HUES64 (cell line): ENCODE measurements around the gene GRB7.
"Not testable (repeated sequence)": the region's sequence is repeated elsewhere in the genome, so short reads cannot be mapped to it uniquely, and the experiment has no call there.

Experiments used
- H3K27ac ChIP-seq: 2 replicates; pipeline ENCODE4 v1.7.0; 2013; ENCODE audit warnings: low read depth, low read length, inconsistent platforms
- H3K27me3 ChIP-seq: 2 replicates; pipeline ENCODE4 v1.6.1; 2013; ENCODE audit warnings: mild to moderate bottlenecking, low read length; ENCODE audit not compliant: insufficient read depth
- H3K36me3 ChIP-seq: 2 replicates; pipeline ENCODE4 v1.6.1; 2013; ENCODE audit warnings: mild to moderate bottlenecking, low read length; ENCODE audit not compliant: insufficient read depth
- H3K4me1 ChIP-seq: 2 replicates; pipeline ENCODE4 v1.6.1; 2013; ENCODE audit warnings: mild to moderate bottlenecking, low read length, moderate library complexity; ENCODE audit not compliant: insufficient read depth
- H3K4me3 ChIP-seq: 2 replicates; pipeline ENCODE4 v1.5.1; 2013; ENCODE audit warnings: mild to moderate bottlenecking, low read length, moderate library complexity
- H3K9ac ChIP-seq: 2 replicates; pipeline ENCODE4 v1.6.1; 2013; ENCODE audit warnings: mild to moderate bottlenecking, low read depth, low read length
- H3K9me3 ChIP-seq: 2 replicates; pipeline ENCODE4 v1.6.1; 2013; ENCODE audit warnings: low read depth, low read length; ENCODE audit not compliant: insufficient read depth
- WGBS: fragments of 150-250, 120-280 bp; methylation state at CpG from one replicate; pipeline ENCODE4 v1.1.7; 2013; ENCODE audit warnings: missing lambda C conversion rate; 5-methylcytosine and 5-hydroxymethylcytosine counted together

GRB7 gene

DNA sequence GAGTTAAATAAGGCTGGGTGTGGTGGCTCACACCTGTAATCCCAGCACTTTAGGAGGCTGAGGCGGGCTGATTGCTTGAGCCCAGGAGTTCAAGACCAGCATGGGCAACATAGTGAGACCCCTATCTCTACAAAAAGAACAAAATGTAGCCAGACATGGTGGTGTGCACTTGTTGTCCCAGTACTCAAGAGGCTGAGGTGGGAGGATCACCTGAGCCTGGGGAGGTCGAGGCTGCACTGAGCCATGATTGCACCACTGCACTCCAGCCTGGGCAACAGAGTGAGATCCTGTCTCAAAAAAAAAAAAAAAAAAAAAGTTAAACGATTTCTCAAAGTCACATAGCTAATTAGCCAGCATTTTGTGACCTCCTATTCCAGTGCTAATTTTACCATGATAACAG lies 26.4 kb downstream of the GRB7 start:
- not testable (repeated sequence) for H3K9ac ChIP-seq, H3K27ac ChIP-seq
- 78% methylated on average over 2 of the region's 3 CpGs for WGBS

DNA sequence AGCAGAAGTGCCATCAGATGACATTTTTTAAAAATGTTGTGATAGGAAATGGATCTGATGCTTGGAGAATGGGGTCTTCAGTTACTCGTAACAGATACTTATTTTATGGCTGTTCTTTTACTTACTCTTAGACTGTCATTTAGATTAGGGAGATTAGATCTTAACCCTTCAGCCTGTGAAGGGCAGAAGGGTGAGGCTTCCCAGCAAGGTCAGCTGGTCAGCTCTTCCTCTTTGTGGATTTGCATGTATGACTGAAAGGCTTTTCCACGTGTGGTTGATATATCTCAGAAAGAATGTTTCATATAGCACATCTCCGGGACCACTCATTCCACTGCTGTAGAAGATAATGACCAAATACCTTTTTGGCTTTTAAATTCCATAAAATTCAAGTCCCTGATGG lies 27.4 kb downstream of the GRB7 start:
- H3K27ac ChIP-seq: no peak overlapping the region

More for the DNA sequence above, 26.4 kb downstream of the GRB7 start:
- not testable (repeated sequence) for H3K4me1 ChIP-seq, H3K27me3 ChIP-seq, H3K36me3 ChIP-seq, H3K4me3 ChIP-seq, H3K9me3 ChIP-seq

DNA sequence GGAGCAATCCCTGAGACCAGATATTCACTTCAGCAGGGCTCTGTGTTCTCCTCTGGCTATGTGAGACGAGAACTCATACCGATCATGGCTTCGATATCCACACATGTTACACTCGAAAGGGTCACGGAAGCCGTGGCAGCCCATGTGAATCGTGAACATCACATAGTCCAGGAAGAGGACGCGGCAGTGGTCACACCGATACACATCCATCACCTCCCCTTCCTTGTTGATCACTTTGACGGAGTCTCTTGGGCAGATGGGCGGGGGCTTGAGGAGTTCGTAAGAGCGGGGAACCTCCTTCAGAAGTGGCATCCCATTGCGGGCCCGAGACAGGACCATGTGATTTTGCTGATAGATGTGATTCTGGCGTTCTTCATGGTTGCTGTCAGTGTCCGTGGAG lies 28.0 kb downstream of the GRB7 start:
- Histone ChIP-seq H3K9me3 (no peaks in the 10 kb centered on the region), H3K27ac (no peak overlapping the region), H3K36me3 (no peaks in the 10 kb centered on the region), H3K4me1 (no peaks in the 10 kb centered on the region), H3K27me3 (no peaks in the 10 kb centered on the region), H3K4me3 (no peak overlapping the region), H3K9ac (no peak overlapping the region)
- WGBS: 94% methylated on average over 18 of the region's 18 CpGs

More for the DNA sequence above, 27.4 kb downstream of the GRB7 start:
- no peaks in the 10 kb centered on the region for H3K36me3 ChIP-seq
- no peak overlapping the region for H3K9ac ChIP-seq
- no peak overlapping the region for H3K4me3 ChIP-seq
- WGBS: 69% methylated on average over 2 of the region's 3 CpGs
- no peaks in the 10 kb centered on the region for H3K4me1 ChIP-seq
- H3K27me3 ChIP-seq: no peaks in the 10 kb centered on the region
- no peaks in the 10 kb centered on the region for H3K9me3 ChIP-seq

DNA sequence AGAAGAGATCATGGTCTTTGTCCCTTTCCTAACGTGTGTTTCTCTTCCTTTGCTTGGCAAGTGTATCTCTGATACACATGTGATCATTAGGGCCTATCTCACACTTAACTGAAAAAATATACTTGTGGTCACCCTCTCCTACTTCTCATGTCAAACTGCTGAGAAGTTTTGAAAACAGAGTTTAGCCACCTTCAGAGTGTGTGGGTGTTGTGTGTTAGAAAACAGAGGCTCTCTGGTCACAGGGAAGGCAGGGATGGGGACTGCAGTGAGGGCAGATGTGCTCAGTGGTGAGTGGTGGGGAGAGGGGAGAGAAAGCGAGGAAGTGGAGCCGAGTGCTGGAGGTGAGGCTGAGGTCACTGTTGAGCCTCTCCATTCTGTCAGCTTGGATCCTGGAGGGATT lies 29.4 kb downstream of the GRB7 start:
- no peaks in the 10 kb centered on the region for H3K4me1 ChIP-seq

DNA sequence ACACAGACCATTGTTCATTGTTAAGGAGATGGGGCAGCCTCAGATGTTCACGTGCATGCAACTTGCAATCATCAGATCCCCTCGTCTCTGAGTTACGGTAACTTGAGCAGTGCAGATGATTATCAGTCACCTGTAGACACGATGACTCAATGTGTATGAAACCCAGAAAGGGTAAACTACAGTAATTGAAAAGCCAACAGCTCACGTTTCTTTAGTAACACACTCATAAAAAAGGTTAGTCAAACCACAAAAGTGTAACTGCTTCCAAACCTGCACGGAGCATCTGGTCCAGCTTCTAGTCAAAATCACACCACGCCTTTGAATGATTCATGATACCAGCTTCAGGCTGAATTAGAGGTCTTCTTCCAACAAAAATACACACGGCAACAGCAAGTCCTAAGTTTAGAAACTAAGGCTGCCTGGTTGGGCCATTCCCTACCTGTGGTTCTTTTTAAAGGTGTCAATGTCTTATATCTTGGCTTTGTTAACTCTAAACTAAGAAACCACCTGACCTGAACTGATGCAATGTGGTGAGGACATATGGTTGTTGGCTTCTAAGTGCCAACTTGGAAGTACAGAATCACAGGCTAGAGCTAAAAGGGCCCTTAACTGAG lies 32.3 kb downstream of the GRB7 start:
- Histone ChIP-seq H3K27me3 (no peaks in the 10 kb centered on the region), H3K27ac (no peak overlapping the region), H3K4me1 (0 out of 2 replicates have a peak, but pooled peaks cover 4% of the 10 kb centered on the region), H3K36me3 (no peaks in the 10 kb centered on the region), H3K9ac (no peak overlapping the region), H3K9me3 (no peaks in the 10 kb centered on the region), H3K4me3 (no peak overlapping the region)
- 87% methylated on average over 8 of the region's 8 CpGs for WGBS

More for the DNA sequence above, 29.4 kb downstream of the GRB7 start:
- H3K9ac ChIP-seq: no peak overlapping the region
- WGBS: 81% methylated on average over 3 of the region's 3 CpGs
- no peaks in the 10 kb centered on the region for H3K36me3 ChIP-seq
- H3K9me3 ChIP-seq: no peaks in the 10 kb centered on the region
- no peaks in the 10 kb centered on the region for H3K27me3 ChIP-seq
- H3K4me3 ChIP-seq: no peak overlapping the region
- H3K27ac ChIP-seq: no peak overlapping the region

DNA sequence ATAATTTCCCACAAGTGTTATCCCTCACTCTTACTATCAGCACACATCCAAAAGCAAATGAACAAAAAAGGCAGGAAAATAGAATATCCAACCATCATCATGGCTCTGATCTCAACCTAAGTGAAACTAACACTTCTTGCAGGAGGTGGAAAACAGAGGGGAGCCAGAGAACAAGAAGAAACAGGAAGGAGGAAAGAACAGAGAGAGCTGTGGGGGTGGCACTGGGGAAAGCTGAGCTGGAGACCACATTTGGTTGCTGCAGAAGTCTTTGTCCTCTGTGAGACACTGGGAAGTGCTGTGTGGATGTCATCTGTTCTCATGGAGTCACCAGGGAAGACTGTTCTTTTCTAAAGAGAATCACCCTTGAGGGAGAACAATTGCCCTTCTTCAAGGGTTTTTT lies 34.7 kb downstream of the GRB7 start:
- Histone ChIP-seq H3K27me3 (no peaks in the 10 kb centered on the region), H3K36me3 (no peaks in the 10 kb centered on the region), H3K4me3 (no peak overlapping the region), H3K27ac (no peak overlapping the region), H3K4me1 (0 out of 2 replicates have a peak, but pooled peaks cover 4% of the 10 kb centered on the region), H3K9me3 (no peaks in the 10 kb centered on the region), H3K9ac (no peak overlapping the region)

DNA sequence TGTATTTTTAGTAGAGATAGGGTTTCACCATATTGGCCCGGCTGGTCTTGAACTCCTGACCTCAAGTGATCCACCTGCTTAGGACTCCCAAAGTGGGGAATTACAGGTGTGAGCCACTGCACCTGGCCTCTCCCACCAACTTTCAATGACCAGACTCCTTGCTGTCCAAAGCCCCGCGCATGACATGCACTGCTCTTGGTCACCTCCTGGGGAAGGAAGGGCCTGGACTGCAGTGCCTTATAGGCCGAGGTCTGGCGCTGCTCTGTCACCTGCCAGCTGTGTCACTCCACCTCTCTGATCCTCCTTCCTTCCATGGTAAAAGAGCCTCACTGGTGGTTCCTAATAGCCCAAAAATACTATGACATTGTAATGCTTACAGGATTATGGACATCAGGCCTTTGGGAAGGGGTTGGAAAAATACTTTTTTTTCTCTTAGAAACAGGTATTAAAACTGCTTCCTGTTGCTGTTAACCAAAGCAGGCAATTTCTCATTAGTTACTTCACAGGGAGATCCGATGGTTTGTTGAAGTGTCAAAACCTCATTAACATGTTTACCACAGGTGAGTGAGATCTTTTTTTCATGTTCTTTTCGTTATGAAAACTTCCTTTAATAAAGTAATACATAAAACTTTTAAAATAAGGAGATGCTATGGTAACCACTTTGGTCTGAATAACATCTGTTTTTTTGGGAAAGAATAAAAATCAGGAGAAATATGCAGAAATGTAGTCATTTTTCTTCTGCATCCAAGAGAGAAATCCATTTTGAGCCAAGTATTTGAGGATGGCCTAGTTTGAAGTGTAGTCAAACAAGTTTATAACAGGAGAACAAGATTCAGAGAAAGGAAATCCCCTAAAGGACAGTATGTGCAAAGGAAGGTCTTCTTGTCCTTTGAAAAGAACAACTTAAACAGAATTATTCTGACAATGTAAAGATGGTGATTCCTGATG lies 35.5 kb downstream of the GRB7 start:
- Histone ChIP-seq H3K4me1 (0 out of 2 replicates have a peak, but pooled peaks cover 4% of the 10 kb centered on the region), H3K27me3 (no peaks in the 10 kb centered on the region), H3K9ac (no peak overlapping the region), H3K27ac (no peak overlapping the region), H3K4me3 (no peak overlapping the region), H3K36me3 (no peaks in the 10 kb centered on the region), H3K9me3 (no peaks in the 10 kb centered on the region)
- 92% methylated on average over 6 of the region's 7 CpGs for WGBS

DNA sequence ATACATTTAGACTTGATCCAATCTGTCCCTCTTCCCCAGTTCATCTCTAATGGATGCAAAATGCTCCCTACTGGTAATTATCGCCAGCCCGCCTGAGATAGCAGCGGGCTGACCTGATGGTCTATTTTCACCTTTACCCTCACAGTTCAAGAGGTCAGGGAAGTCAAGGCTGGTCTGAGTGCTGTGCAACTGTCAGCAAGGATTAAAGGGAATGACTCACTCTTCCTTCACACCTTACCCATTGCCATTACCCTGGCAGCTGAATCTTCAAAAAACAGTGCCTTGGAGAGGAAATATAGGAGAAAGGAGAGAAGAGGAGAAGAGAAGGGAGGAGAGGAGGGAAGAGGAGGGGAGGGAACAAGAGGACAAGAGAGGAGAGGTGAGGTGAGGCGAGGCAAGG lies 36.3 kb downstream of the GRB7 start:
- Histone ChIP-seq H3K9me3 (no peaks in the 10 kb centered on the region), H3K27me3 (no peaks in the 10 kb centered on the region), H3K4me3 (no peak overlapping the region), H3K9ac (no peak overlapping the region), H3K4me1 (0 out of 2 replicates have a peak, but pooled peaks cover 4% of the 10 kb centered on the region), H3K36me3 (no peaks in the 10 kb centered on the region), H3K27ac (no peak overlapping the region)
- WGBS: 75% methylated on average over 4 of the region's 4 CpGs

DNA sequence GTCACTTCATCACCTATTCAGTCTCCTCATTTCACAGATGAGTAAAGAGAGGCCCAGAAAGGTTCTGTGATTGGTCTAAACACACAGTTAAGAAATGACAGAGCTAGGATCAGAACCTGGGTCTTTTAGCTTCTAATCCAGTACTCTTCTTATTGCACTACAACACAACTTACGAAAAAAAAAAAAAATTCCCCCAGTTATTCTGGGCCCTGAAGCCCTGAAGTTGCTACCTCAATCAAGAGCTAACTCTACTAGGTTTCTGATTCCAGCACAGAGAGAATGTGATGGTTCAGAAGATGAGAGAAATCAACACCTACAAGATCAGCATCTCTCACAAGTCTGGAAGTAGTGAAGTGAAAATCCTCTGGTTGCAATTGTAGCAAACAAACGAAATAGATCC lies 37.3 kb downstream of the GRB7 start:
- H3K4me1 ChIP-seq: 0 out of 2 replicates have a peak, but pooled peaks cover 4% of the 10 kb centered on the region
- H3K9ac ChIP-seq: no peak overlapping the region
- no peak overlapping the region for H3K4me3 ChIP-seq
- H3K27me3 ChIP-seq: no peaks in the 10 kb centered on the region
- no peaks in the 10 kb centered on the region for H3K36me3 ChIP-seq
- H3K9me3 ChIP-seq: no peaks in the 10 kb centered on the region
- WGBS: 83% methylated on average over 2 of the region's 2 CpGs
- H3K27ac ChIP-seq: no peak overlapping the region

DNA sequence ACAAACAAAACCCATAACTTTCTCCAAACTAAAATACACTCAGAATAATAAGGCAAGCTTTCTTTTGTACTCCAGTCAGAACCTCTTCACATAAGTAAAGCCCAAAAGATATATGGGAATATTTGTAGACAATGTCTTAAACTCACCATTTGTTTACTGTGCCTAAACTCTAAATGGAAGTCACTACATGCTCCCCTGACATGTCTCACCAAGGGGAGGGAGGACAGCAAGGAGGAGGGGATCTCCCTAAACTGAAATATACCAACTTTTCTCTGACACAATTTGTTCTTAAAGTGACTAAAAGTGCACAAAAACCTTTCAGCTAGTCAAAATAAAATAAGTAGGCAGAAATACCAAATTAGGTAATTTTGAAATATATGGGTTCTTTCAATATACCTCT lies 38.5 kb downstream of the GRB7 start:
- no peaks in the 10 kb centered on the region for H3K27me3 ChIP-seq
- no peak overlapping the region for H3K9ac ChIP-seq
- H3K9me3 ChIP-seq: no peaks in the 10 kb centered on the region
- no peak overlapping the region for H3K4me3 ChIP-seq
- 0 out of 2 replicates have a peak, but pooled peaks cover 4% of the 10 kb centered on the region for H3K4me1 ChIP-seq
- no peaks in the 10 kb centered on the region for H3K36me3 ChIP-seq
- no peak overlapping the region for H3K27ac ChIP-seq

DNA sequence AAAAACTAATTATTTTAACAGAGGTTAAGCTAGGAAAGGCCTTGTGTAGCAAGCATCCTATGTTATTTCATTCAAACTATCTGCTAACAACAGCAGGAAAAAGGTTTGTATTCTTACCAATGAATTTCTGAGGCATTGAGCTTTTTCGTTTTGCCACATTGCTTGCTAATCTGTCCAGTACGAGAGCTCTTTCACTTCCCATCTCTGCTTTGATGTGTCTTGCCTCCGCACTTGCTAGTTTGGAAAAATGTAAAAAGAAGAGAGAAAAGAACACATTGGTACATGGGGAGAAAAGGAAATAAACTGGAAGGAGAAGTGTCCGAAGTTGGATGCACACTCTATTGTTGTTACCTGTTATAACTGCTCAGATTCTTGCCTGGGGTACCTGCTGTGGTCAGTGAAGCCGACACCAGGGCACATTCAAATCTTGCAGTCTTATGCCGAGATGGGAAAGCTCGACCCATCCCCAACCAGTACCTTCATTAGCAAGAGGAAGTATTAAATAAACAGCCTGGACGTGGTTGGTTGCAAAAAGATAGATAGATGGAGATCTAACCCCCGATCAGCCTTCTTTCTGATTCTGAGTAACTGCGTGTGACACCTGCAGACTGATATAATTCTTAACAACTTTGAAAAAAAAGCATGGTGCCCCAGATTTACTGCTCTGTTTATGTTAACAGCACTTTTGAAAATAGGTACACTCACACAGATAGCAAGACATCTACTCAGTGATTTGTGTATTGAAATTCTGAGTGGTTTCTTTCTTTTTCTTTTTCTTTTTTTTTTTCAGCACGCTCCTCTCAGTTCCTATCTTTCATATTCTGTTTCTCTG lies 40.0 kb downstream of the GRB7 start:
- Histone ChIP-seq H3K27me3 (no peaks in the 10 kb centered on the region), H3K36me3 (no peaks in the 10 kb centered on the region), H3K4me1 (no peaks in the 10 kb centered on the region), H3K9ac (no peak overlapping the region), H3K9me3 (no peaks in the 10 kb centered on the region), H3K4me3 (no peak overlapping the region), H3K27ac (no peak overlapping the region)
- WGBS: 84% methylated on average over 11 of the region's 11 CpGs
